HCT116 (cell line): ENCODE data around the gene PAAF1. TPM values are rescaled to one million over a fixed set of nuclear protein-coding genes. Genes with fewer than 3 reads are reported as not detected.

Source experiments
- ATAC-seq: fragments of 200-7000 bp; cut with Tn5 transposase; 2 replicates; pipeline ENCODE4 v1.9.1; 2020; ENCODE audit warnings: mild to moderate bottlenecking, moderate library complexity
- BruUV-seq: library from RNA; stranded (reverse); fragments of 400-500 nt; replicated peaks from 2 replicates; lab custom pipeline; 2021; lab: Mats Ljungman, UMichigan
- CTCF ChIA-PET: fragments of 300-600 bp; sonication (Branson Sonifier 250); formaldehyde crosslinking; loops from one replicate; lab custom pipeline; 2021; ENCODE audit warnings: antibody characterized with exemption; lab: Charles Lee
- POLR2A ChIA-PET: fragments of 300-600, 350-600 bp; sonication (Branson Sonifier 250); formaldehyde crosslinking; loops from one replicate; lab custom pipeline; 2021; ENCODE audit warnings: antibody characterized with exemption; lab: Charles Lee
- RAD21 ChIA-PET, 2 experiments: fragments of 300-600 bp; sonication (Branson Sonifier 250); formaldehyde crosslinking; loops; one replicate each; lab custom pipeline; 2023; ENCODE audit warnings: low total read pairs in 2 of 2; ENCODE audit not compliant: uncharacterized antibody in 2 of 2, unreplicated experiment in 2 of 2, low non-redundant PET in 1 of 2; lab: Charles Lee
- DNase-seq: peaks from one replicate; pipeline ENCODE4 v3.0.0-alpha.2; 2010; ENCODE audit warnings: low read depth, low spot score
- H2AFZ ChIP-seq: fragments of 200-600 bp; shearing (Covaris generic), sonication (generic); 2 replicates; pipeline ENCODE4 v1.6.1; 2017; ENCODE audit warnings: low read depth, mixed run types, mixed read lengths, antibody characterized with exemption, low read length; ENCODE audit not compliant: poor library complexity, severe bottlenecking
- H3K27ac ChIP-seq: 2 replicates; pipeline ENCODE4 v1.5.1; 2012; ENCODE audit warnings: low read depth, low read length
- H3K27me3 ChIP-seq: fragments of 200-600 bp; sonication (generic); 2 replicates; pipeline ENCODE4 v1.6.1; 2016; ENCODE audit warnings: mixed run types, low read length, mixed read lengths; ENCODE audit not compliant: insufficient read depth
- H3K36me3 ChIP-seq, 2 experiments: fragments of 200-500 bp in 1 of 2; fragments of 200-600 bp in 1 of 2; sonication (Bioruptor generic) in 1 of 2; sonication (generic) in 1 of 2; 2 replicates each; pipeline versions ENCODE4 v1.5.1 to v1.6.1; 2014 to 2016; ENCODE audit warnings: low read length in 2 of 2, inconsistent platforms in 1 of 2, mixed read lengths in 1 of 2, mixed run types in 1 of 2; ENCODE audit not compliant: insufficient read depth in 2 of 2, control insufficient read depth in 1 of 2
- H3K4me1 ChIP-seq, 2 experiments: fragments of 200-600 bp in 1 of 2; sonication (generic) in 1 of 2; 2 replicates each; pipeline versions ENCODE4 v1.5.1 to v1.6.1; 2012 to 2017; ENCODE audit warnings: low read length in 2 of 2, inconsistent platforms in 1 of 2, mild to moderate bottlenecking in 1 of 2, mixed read lengths in 1 of 2, mixed run types in 1 of 2, moderate library complexity in 1 of 2; ENCODE audit not compliant: insufficient read depth in 2 of 2, control insufficient read depth in 1 of 2
- H3K4me2 ChIP-seq: fragments of 200-600 bp; sonication (generic); 2 replicates; pipeline ENCODE4 v1.6.1; 2017; ENCODE audit warnings: mixed run types, low read length, mixed read lengths
- H3K4me3 ChIP-seq, 2 experiments: fragments of 200-600 bp in 1 of 2; sonication (generic) in 1 of 2; replicated peaks in 1 of 2; 2 replicates each; pipeline ENCODE4 v1.5.1; 2011 to 2016; ENCODE audit warnings: low read length in 2 of 2, control low read depth in 1 of 2, low read depth in 1 of 2, mild to moderate bottlenecking in 1 of 2, mixed read lengths in 1 of 2, mixed run types in 1 of 2
- H3K79me2 ChIP-seq: fragments of 200-600 bp; sonication (generic); 2 replicates; pipeline ENCODE4 v1.6.1; 2017; ENCODE audit warnings: mild to moderate bottlenecking, mixed run types, low read length, moderate library complexity, mixed read lengths; ENCODE audit not compliant: insufficient read depth
- H3K9ac ChIP-seq: fragments of 200-600 bp; sonication (generic); 2 replicates; pipeline ENCODE4 v1.6.1; 2016; ENCODE audit warnings: low read length, mixed read lengths
- H3K9me2 ChIP-seq: fragments of 200-600 bp; sonication (generic), shearing (Covaris generic); 2 replicates; pipeline ENCODE4 v1.6.1; 2017; ENCODE audit warnings: mixed run types, mild to moderate bottlenecking, moderate library complexity; ENCODE audit not compliant: insufficient read depth
- H3K9me3 ChIP-seq, 2 experiments: fragments of 200-500 bp in 1 of 2; fragments of 200-600 bp in 1 of 2; sonication (Bioruptor generic) in 1 of 2; sonication (generic) in 1 of 2; 2 replicates each; pipeline ENCODE4 v1.6.1; 2014 to 2017; ENCODE audit warnings: low read length in 2 of 2, mixed read lengths in 2 of 2, inconsistent platforms in 1 of 2, low read depth in 1 of 2, mild to moderate bottlenecking in 1 of 2, mixed run types in 1 of 2, moderate library complexity in 1 of 2; ENCODE audit not compliant: control insufficient read depth in 1 of 2, insufficient read depth in 1 of 2
- H4K20me1 ChIP-seq: fragments of 200-600 bp; sonication (generic), shearing (Covaris generic); 2 replicates; pipeline ENCODE4 v1.6.1; 2017; ENCODE audit warnings: mixed run types, mild to moderate bottlenecking, moderate library complexity; ENCODE audit not compliant: insufficient read depth
- CBX3 ChIP-seq: IDR thresholded peaks from 2 replicates; pipeline ENCODE4 v1.6.1; 2012; ENCODE audit warnings: low read depth
- CEBPB ChIP-seq: IDR thresholded peaks from 2 replicates; pipeline ENCODE4 v1.6.1; 2012; ENCODE audit warnings: low read depth
- EGR1 ChIP-seq: IDR thresholded peaks from 2 replicates; pipeline ENCODE4 v1.6.1; 2012; ENCODE audit warnings: low read depth
- ELF1 ChIP-seq: IDR thresholded peaks from 2 replicates; pipeline ENCODE4 v1.6.1; 2012; ENCODE audit warnings: low read depth, borderline replicate concordance
- EZH2 ChIP-seq: fragments of 200-600 bp; sonication (generic); IDR thresholded peaks from 2 replicates; pipeline ENCODE4 v1.6.1; 2017; ENCODE audit warnings: antibody characterized with exemption, mixed run types
- EZH2phosphoT487 ChIP-seq: fragments of 200-600 bp; IDR thresholded peaks from 2 replicates; pipeline ENCODE4 v1.6.1; 2018; ENCODE audit warnings: antibody characterized with exemption, borderline replicate concordance
- JUND ChIP-seq: IDR thresholded peaks from 2 replicates; pipeline ENCODE4 v1.6.1; 2012
- POLR2AphosphoS5 ChIP-seq: IDR thresholded peaks from 2 replicates; pipeline ENCODE4 v1.6.1; 2011; ENCODE audit warnings: mild to moderate bottlenecking, low read depth, low read length, moderate library complexity
- RAD21 ChIP-seq: IDR thresholded peaks from 2 replicates; pipeline ENCODE4 v1.6.1; 2012; ENCODE audit warnings: low read depth, mild to moderate bottlenecking
- SP1 ChIP-seq: IDR thresholded peaks from 2 replicates; pipeline ENCODE4 v1.6.1; 2012; ENCODE audit warnings: low read depth
- TCF7L2 ChIP-seq: IDR thresholded peaks from 2 replicates; pipeline ENCODE4 v1.7.0; 2011; ENCODE audit warnings: borderline replicate concordance, inconsistent platforms; ENCODE audit not compliant: insufficient read depth, insufficient read length; ENCODE audit errors: extremely low read depth
- YY1 ChIP-seq: IDR thresholded peaks from 2 replicates; pipeline ENCODE4 v1.6.1; 2011; ENCODE audit warnings: low read length, low read depth, moderate library complexity, mild to moderate bottlenecking; ENCODE audit not compliant: insufficient replicate concordance; ENCODE audit errors: extremely low read depth
- ZFX ChIP-seq: fragments of 450-650 bp; IDR thresholded peaks from 2 replicates; pipeline ENCODE4 v1.6.1; 2017
- intact Hi-C: fragments of 100-400 bp; cut with micrococcal nuclease; formaldehyde crosslinking; loops from 2 replicates; pipeline ENCODE4 v1.10.0; 2022
- total RNA-seq: library from RNA; stranded (reverse); gene quantifications from one replicate; pipeline ENCODE4 v1.2.1, GENCODE V29; 2021; ENCODE audit not compliant: unreplicated experiment
- TF ChIP-seq, protein P1 (sequence below): IDR thresholded peaks from 2 replicates; pipeline ENCODE4 v1.6.1; 2012
- TF ChIP-seq, protein P2 (sequence below), 3 experiments: fragments of 200-600 bp in 1 of 3; sonication (generic) in 1 of 3; IDR thresholded peaks in 2 of 3; conservative IDR thresholded peaks in 1 of 3; 2 replicates each; pipeline ENCODE4 v1.5.1; 2012 to 2017; ENCODE audit warnings: low read depth in 2 of 3, low read length in 2 of 3, antibody characterized with exemption in 1 of 3, borderline replicate concordance in 1 of 3, control low read depth in 1 of 3, mild to moderate bottlenecking in 1 of 3, mixed read lengths in 1 of 3, mixed run types in 1 of 3, moderate library complexity in 1 of 3; ENCODE audit not compliant: insufficient read depth in 1 of 3
- TF ChIP-seq, protein P3 (sequence below): IDR thresholded peaks from 2 replicates; pipeline ENCODE4 v1.6.1; 2012; ENCODE audit warnings: low read depth
- TF ChIP-seq, protein P4 (sequence below): IDR thresholded peaks from 2 replicates; pipeline ENCODE4 v1.6.1; 2011; ENCODE audit warnings: mild to moderate bottlenecking, low read length, moderate library complexity; ENCODE audit not compliant: insufficient replicate concordance; ENCODE audit errors: extremely low read depth

The PAAF1 gene
- total RNA-seq, 1 experiment from 2014 or later = 15.5 TPM

DNA sequence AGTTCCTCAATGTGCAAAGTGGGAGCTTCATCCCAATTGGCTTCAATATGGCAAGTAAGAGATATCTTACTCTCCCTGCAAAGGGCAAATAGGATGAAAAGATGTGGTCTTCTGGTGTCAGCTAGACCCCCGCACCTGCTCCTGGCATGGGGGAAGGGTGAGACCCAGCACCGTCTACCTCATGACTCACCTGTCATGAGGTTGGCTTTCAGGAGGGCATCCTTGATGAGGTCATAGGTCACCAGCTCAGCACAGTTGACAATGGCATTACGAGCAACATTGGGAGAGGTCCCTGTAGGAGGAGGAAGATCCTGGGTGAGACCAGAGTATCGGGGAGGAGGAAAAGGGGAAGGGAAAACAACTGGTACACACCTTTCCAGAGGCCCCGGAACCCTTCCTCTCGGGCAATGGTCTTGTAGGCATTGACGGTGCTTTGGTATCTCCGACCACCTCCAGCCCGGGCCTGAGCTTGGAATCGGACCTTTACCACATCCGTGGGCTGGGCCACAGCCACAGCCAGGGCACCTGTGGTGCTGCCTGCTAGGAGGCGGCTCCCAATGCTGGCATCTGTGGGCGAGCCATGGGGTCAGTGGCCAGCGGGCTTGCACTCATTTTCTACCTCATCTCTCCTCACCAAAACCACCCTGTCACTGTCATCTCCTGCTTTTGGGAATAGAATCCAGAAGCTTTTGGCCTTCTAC is 99.8 kb downstream of the PAAF1 start:
- no peak for ATAC-seq
- Histone ChIP-seq H3K79me2 (0 out of 2 replicates have a peak, but pooled peaks cover under 1% of the 10 kb centered on the region), H4K20me1 (no peaks in the 10 kb centered on the region), H3K4me2 (no peak overlapping the region), H3K36me3 (peaks cover 0 to 2% of the 10 kb centered on the region in 2 experiments; a peak in 1 of 4 replicates), H3K4me1 (peaks cover 11 to 18% of the 10 kb centered on the region in 2 experiments), H3K9me2 (no peaks in the 10 kb centered on the region), H3K27ac (no peak overlapping the region), H3K9ac (no peak overlapping the region), H2AFZ (no peak overlapping the region), H3K4me3 (no peak overlapping the region), H3K27me3 (no peaks in the 10 kb centered on the region), H3K9me3 (no peaks in the 10 kb centered on the region)
- no TSS peak for BruUV-seq
- DNase-seq = no peak
- CTCF ChIA-PET = no interaction called here
- POLR2A ChIA-PET = no interaction called here
- RAD21 ChIA-PET = no interaction called here
- intact Hi-C loops = no loop called here
- TF ChIP-seq EZH2phosphoT487 (no peak), EZH2 (no peak), EGR1 (no peak), TCF7L2 (no peak), CBX3 (no peak), CEBPB (no peak), JUND (no peak), SP1 (no peak), RAD21 (no peak), ZFX (no peak), ELF1 (no peak), YY1 (no peak), POLR2AphosphoS5 (no peak)
- TF ChIP-seq, protein P1, sequence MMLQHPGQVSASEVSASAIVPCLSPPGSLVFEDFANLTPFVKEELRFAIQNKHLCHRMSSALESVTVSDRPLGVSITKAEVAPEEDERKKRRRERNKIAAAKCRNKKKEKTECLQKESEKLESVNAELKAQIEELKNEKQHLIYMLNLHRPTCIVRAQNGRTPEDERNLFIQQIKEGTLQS = no peak
- TF ChIP-seq, protein P2, sequence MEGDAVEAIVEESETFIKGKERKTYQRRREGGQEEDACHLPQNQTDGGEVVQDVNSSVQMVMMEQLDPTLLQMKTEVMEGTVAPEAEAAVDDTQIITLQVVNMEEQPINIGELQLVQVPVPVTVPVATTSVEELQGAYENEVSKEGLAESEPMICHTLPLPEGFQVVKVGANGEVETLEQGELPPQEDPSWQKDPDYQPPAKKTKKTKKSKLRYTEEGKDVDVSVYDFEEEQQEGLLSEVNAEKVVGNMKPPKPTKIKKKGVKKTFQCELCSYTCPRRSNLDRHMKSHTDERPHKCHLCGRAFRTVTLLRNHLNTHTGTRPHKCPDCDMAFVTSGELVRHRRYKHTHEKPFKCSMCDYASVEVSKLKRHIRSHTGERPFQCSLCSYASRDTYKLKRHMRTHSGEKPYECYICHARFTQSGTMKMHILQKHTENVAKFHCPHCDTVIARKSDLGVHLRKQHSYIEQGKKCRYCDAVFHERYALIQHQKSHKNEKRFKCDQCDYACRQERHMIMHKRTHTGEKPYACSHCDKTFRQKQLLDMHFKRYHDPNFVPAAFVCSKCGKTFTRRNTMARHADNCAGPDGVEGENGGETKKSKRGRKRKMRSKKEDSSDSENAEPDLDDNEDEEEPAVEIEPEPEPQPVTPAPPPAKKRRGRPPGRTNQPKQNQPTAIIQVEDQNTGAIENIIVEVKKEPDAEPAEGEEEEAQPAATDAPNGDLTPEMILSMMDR (IDR thresholded peaks at IDR 0.05 in 2 of 3, conservative IDR thresholded peaks at IDR 0.05 in 1 of 3; ENCODE audit: borderline replicate concordance in 1 of 3, insufficient read depth in 1 of 3, low read depth in 2 of 3, low read length in 2 of 3) = no peak
- TF ChIP-seq, protein P3, sequence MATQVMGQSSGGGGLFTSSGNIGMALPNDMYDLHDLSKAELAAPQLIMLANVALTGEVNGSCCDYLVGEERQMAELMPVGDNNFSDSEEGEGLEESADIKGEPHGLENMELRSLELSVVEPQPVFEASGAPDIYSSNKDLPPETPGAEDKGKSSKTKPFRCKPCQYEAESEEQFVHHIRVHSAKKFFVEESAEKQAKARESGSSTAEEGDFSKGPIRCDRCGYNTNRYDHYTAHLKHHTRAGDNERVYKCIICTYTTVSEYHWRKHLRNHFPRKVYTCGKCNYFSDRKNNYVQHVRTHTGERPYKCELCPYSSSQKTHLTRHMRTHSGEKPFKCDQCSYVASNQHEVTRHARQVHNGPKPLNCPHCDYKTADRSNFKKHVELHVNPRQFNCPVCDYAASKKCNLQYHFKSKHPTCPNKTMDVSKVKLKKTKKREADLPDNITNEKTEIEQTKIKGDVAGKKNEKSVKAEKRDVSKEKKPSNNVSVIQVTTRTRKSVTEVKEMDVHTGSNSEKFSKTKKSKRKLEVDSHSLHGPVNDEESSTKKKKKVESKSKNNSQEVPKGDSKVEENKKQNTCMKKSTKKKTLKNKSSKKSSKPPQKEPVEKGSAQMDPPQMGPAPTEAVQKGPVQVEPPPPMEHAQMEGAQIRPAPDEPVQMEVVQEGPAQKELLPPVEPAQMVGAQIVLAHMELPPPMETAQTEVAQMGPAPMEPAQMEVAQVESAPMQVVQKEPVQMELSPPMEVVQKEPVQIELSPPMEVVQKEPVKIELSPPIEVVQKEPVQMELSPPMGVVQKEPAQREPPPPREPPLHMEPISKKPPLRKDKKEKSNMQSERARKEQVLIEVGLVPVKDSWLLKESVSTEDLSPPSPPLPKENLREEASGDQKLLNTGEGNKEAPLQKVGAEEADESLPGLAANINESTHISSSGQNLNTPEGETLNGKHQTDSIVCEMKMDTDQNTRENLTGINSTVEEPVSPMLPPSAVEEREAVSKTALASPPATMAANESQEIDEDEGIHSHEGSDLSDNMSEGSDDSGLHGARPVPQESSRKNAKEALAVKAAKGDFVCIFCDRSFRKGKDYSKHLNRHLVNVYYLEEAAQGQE = no peak
- TF ChIP-seq, protein P4, sequence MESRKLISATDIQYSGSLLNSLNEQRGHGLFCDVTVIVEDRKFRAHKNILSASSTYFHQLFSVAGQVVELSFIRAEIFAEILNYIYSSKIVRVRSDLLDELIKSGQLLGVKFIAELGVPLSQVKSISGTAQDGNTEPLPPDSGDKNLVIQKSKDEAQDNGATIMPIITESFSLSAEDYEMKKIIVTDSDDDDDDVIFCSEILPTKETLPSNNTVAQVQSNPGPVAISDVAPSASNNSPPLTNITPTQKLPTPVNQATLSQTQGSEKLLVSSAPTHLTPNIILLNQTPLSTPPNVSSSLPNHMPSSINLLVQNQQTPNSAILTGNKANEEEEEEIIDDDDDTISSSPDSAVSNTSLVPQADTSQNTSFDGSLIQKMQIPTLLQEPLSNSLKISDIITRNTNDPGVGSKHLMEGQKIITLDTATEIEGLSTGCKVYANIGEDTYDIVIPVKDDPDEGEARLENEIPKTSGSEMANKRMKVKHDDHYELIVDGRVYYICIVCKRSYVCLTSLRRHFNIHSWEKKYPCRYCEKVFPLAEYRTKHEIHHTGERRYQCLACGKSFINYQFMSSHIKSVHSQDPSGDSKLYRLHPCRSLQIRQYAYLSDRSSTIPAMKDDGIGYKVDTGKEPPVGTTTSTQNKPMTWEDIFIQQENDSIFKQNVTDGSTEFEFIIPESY = no peak
